Measurements from ENCODE around the gene LAMC2.

The LAMC2 gene

DNA sequence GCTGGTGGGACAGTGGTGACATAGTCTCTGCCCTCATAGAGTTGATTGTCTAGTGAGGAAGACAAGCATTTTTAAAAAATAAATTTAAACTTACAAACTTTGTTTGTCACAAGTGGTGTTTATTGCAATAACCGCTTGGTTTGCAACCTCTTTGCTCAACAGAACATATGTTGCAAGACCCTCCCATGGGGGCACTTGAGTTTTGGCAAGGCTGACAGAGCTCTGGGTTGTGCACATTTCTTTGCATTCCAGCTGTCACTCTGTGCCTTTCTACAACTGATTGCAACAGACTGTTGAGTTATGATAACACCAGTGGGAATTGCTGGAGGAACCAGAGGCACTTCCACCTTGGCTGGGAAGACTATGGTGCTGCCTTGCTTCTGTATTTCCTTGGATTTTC, 58.4 kb downstream of the LAMC2 start:
- TF ChIP-seq, protein P1, sequence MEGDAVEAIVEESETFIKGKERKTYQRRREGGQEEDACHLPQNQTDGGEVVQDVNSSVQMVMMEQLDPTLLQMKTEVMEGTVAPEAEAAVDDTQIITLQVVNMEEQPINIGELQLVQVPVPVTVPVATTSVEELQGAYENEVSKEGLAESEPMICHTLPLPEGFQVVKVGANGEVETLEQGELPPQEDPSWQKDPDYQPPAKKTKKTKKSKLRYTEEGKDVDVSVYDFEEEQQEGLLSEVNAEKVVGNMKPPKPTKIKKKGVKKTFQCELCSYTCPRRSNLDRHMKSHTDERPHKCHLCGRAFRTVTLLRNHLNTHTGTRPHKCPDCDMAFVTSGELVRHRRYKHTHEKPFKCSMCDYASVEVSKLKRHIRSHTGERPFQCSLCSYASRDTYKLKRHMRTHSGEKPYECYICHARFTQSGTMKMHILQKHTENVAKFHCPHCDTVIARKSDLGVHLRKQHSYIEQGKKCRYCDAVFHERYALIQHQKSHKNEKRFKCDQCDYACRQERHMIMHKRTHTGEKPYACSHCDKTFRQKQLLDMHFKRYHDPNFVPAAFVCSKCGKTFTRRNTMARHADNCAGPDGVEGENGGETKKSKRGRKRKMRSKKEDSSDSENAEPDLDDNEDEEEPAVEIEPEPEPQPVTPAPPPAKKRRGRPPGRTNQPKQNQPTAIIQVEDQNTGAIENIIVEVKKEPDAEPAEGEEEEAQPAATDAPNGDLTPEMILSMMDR (conservative IDR thresholded peaks at IDR 0.05; ENCODE audit: low read depth), result no peak
- H3K27ac ChIP-seq, result no peak overlapping the region
- DNase-seq (ENCODE audit: low spot score), result no peak
- CTCF ChIA-PET, result interaction anchor here (0.9 kb wide), 1 partner anchor 9 kb away, joined by 5 read pairs; no protein-coding TSS in a partner anchor
- POLR2A ChIA-PET (ENCODE audit: low non-redundant PET), result no interaction called here

DNA sequence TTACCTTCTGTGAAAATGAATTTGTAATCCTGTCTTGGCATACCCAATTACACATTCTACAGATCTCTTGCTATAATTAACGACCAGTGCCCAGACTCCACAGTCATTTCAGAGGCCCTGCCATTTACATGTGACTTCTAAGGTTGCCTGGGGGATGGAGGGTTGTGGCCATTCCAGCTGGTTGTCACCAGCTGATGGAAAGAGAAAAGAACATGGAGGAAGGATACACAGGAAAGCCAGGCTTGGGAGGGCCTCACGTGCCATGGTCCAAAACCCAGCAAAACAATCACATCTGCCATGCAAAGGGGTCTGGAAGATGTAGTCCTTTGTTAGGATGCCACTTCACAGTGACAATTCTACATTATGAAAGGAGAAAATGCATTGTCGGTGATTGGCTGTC, 59.3 kb downstream of the LAMC2 start:
- no peak overlapping the region for H3K27ac ChIP-seq
- TF ChIP-seq, protein P1 (conservative IDR thresholded peaks at IDR 0.05; ENCODE audit: low read depth), result no peak
- ChIA-PET POLR2A (ENCODE audit: low non-redundant PET) (no interaction called here), CTCF (no interaction called here)
- no peak for DNase-seq (ENCODE audit: low spot score)

DNA sequence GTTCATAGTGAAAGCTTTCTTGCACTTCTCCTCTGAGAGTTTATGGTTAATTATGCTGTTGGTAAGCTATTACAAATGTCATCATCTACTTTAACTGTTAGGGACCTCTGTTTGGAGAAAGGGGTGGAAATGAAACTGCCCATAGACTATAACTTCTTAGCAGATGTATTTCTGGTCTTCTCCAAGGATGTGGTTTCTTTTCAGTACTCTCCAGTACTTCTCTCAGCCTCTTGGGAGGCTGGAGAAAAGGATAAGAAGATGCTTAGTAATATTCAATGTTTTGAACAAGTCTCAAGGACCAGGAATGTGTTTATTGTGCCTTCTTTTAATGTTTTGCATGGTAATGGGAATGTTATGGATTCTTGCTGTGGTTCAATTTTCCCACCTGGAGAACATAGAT, 60.4 kb downstream of the LAMC2 start:
- CTCF ChIA-PET, result interaction anchor here (0.8 kb wide), 1 partner anchor 12 kb away, joined by 3 read pairs; no protein-coding TSS in a partner anchor
- POLR2A ChIA-PET (ENCODE audit: low non-redundant PET), result no interaction called here
- no peak overlapping the region for H3K27ac ChIP-seq
- DNase-seq (ENCODE audit: low spot score), result no peak
- TF ChIP-seq, protein P1 (conservative IDR thresholded peaks at IDR 0.05; ENCODE audit: low read depth), result no peak

DNA sequence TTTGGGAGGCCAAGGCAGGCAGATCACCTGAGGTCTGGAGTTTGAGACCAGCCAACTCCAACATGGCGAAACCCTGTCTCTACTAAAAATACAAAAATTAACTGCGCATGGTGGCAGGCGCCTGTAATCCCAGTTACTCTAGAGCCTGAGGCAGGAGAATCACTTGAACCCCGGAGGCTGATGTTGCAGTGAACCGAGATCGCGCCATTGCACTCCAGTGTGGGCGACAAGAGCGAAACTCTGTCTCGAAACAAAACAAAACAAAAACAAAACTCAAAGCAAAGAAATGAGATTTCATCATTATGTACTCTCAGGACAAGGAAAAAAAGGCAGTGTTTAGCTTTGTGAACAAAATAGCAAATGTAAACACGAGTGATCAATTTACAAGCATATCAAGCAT, 61.0 kb downstream of the LAMC2 start:
- TF ChIP-seq, protein P1 (conservative IDR thresholded peaks at IDR 0.05; ENCODE audit: low read depth), result no peak
- no peak for DNase-seq (ENCODE audit: low spot score)
- H3K27ac ChIP-seq, result 0 out of 2 replicates have a peak overlapping the region, but pooled peaks have one; percentile 28
- POLR2A ChIA-PET (ENCODE audit: low non-redundant PET), result interaction anchor here (0.7 kb wide), 1 partner anchor 111 kb away, joined by 3 read pairs; no protein-coding TSS in a partner anchor
- CTCF ChIA-PET, result no interaction called here

DNA sequence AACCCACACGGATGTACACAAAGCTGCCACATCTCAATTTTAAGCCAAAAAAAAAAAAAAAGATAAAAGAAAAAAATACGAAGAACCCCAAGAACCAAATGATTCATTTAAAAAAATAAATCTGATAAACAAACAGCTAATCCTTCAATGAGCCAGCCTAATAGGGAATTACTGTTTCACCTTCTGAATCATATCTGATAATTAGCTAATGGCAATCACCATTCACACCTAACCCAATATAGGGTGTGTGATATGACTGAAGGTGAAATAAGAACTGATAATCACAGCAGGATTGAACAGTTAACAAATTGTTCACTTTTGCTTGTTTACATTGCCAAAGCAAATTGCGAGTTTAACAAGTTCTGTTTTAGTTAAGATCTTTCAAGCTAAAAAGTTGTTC, 61.4 kb downstream of the LAMC2 start:
- POLR2A ChIA-PET (ENCODE audit: low non-redundant PET), result interaction anchor here (0.7 kb wide), 1 partner anchor 111 kb away, joined by 3 read pairs; no protein-coding TSS in a partner anchor
- TF ChIP-seq, protein P1 (conservative IDR thresholded peaks at IDR 0.05; ENCODE audit: low read depth), result no peak
- DNase-seq (ENCODE audit: low spot score), result no peak
- CTCF ChIA-PET, result no interaction called here
- no peak overlapping the region for H3K27ac ChIP-seq

DNA sequence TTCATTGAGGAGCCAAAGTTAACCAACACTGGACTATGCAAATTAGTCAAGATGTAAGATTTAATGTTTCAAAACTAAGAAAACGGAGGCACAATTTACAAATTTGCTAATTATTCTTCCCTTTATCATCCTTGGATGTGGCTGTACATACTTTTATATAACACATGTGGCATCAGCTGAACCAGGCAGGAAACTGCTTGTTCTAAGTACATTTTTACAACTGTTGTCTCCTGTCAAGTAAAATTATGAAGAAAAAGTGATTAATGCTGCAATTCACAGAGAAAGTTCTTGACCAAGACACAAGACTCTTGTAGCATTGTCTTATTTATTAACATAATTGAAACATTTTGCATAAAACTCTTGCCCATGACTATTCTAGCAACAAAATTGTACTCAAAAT, 61.9 kb downstream of the LAMC2 start:
- no peak for DNase-seq (ENCODE audit: low spot score)
- no peak overlapping the region for H3K27ac ChIP-seq
- ChIA-PET POLR2A (ENCODE audit: low non-redundant PET) (interaction anchor here (0.7 kb wide), 1 partner anchor 110 kb away, joined by 3 read pairs; no protein-coding TSS in a partner anchor), CTCF (no interaction called here)
- TF ChIP-seq, protein P1 (conservative IDR thresholded peaks at IDR 0.05; ENCODE audit: low read depth), result no peak
